Left lobe of liver (tissue), 2 donors: ENCODE measurements around the gene TOP3B. TPM values are rescaled to one million over a fixed set of nuclear protein-coding genes. Genes with fewer than 3 reads are reported as not detected.
A peak's percentile ranks its signal among the peaks of the same experiment; 100 is the strongest.

Experiments
- ATAC-seq: fragments of 200-7000 bp; cut with Tn5 transposase; one replicate; pipeline ENCODE4 v1.9.1; 2020; ENCODE audit warnings: mild to moderate bottlenecking, moderate library complexity
- DNase-seq: peaks from one replicate; pipeline ENCODE4 v3.0.0-alpha.2; 2020; ENCODE audit warnings: low spot score
- total RNA-seq: library from RNA; stranded (reverse); gene quantifications from one replicate; pipeline ENCODE4 v1.2.1, GENCODE V29; 2021
- donor health status: DM: no; HTN: no; CAD: no; lungs with moderate emphysema.
- donor health status: DM: no; HTN: yes; CAD: no.

The TOP3B gene
- total RNA-seq, 1 donor from 2014 or later = 24.0 TPM

- DNase-seq (no peak), ATAC-seq (no peak)
These were observed 2.6 kb upstream of the TOP3B start for GRCh38 chr22:21985214-21985613.

GRCh38 chr22:21984793-21985192 lies 2.2 kb upstream of the TOP3B start:
- no peak for DNase-seq
- ATAC-seq = peak; percentile 36

- no peak for DNase-seq
- ATAC-seq = peak; percentile 58
These were observed 713 bp downstream of the TOP3B start for GRCh38 chr22:21981874-21982273.

GRCh38 chr22:21980547-21980946 lies 2.0 kb downstream of the TOP3B start:
- no peak for DNase-seq
- ATAC-seq = no peak

DNA sequence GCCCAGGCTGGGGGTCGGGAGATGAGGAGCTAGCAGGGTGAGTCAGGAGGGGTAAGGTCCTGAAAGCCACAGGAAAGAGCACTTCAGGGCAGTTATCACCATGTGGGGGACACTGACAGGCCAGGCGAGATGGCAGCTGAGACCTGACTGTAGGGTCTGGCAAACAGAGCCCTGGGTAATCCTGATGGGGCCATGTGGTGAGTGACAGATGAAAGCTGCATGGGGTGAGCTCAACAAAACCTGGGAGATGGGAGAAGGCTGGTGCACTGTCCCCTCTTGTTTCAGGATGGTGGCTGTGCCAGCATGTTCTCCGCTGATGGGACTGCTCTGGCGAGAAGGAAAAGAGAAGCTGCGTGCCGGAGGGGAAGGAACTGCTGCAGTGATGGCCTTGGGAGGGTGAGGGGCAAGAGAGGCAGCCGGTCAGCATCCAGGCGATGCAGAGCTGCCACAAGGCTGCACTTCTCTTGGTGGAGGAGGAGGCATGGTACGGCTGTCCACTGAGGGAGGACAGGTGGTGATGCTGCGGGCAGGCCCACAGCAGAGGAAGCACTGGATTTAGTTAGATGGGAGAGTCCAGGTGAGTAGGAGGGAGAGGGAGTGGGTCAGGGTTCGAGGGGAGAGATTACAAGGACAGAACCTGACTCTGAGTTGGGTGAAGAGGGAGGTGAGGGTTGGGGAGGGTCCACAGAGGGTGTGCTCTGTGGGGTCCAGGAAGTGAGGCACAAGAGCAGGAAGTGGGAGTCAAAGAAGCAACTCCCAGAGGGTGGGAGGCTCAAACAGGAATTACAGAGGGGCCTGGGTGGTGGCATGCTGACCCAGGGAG lies 3.8 kb downstream of the TOP3B start:
- no peak for DNase-seq
- no peak for ATAC-seq

GRCh38 chr22:21977814-21978213 lies 4.8 kb downstream of the TOP3B start:
- no peak for DNase-seq
- ATAC-seq = no peak

- no peak for DNase-seq
- ATAC-seq = no peak
These were observed 6.7 kb downstream of the TOP3B start for GRCh38 chr22:21975854-21976345.

GRCh38 chr22:21975273-21975672 lies 7.3 kb downstream of the TOP3B start:
- ATAC-seq (no peak), DNase-seq (no peak)

DNA sequence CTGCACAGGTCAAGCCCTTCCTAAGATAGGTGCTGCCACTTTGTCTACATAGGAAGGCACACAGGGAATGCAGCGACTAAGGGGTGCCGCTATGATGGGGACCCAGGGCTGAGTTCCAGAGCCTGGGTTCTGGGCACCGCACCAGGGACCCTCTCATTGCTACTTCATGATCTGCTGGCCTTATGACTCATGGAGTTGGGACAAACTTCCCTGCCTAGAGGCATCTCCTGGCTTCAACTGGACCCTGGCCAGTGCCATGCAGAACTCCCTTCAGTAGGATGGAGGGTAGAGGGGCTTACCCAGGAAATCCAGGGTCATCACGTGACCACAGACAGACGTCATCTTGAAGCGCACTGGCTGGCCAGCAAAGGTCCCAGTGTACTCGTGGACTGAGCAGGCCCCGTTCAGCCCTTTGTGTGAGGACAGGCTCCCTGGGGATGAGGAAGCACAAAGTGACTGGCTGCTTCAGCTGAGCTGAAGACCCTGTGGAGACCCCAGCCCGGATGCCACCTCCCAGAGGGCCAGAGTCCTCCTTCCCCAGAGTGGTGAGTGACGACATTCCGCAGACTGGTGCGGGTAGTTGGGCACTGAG lies 8.4 kb downstream of the TOP3B start:
- DNase-seq (no peak), ATAC-seq (no peak)

DNA sequence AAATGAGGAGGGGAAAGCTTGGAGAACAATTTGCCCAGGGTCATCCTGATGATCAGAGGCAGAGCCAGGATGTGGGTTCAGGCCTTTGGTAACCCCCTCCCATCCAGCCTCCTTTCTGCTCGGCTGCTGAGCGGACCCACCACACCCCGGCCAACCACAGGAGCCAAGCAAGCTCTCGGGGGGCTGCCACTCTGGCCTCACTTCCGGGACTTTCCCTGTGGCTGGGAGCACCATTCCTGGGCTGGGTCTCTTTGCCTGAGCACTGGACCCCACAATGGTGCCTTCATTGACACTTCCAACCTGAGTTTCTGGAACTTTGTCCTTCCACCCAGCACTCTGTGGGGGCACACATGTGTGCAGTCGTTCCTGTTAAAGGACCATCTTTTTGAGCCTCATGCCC lies 9.8 kb downstream of the TOP3B start:
- DNase-seq (no peak), ATAC-seq (no peak)

DNA sequence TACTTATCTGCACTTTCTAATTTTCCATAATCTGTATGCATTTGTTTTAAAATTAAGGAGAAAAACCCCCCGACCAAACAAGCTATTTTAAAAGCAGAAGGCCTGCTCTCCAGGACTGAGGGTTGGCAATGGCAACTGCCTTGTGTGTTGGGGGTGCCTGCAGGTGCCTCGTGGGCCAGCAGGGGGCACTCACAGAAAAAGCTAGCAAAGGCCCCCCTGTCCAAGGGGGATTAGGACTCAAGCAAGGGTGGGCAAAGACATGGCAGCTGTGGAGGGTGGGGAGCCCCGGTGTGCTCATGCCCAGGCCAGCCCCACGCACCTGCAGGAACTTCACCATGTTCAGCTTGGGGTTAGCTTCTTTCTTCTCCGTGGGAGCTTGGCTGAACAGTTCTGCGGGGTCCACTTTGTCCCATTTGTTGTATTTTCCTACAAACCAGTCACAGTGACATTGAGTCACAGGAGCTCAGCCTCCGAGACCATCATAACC lies 10.3 kb downstream of the TOP3B start:
- peak; percentile 79 for ATAC-seq
- DNase-seq = no peak

DNA sequence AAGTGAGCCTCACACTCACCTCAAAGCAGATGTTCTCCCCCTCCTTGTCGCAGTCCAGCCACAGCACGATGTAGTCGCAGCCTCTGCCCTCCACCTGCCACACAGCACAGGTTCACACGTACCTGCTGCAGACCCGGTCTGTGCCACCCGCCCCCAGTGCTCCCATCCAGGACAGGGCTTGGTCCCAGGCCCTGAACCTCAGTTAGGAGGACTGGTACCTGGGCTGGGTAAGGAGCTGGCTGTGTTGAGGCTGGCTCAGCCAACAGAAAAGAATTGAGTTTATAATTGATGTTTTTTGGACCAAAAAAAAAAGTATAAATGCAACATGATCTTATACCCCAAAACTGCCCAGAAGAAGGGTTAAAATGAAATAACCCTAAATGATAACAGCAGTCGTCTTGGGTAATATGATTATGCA lies 10.7 kb downstream of the TOP3B start:
- DNase-seq = no peak
- no peak for ATAC-seq

DNA sequence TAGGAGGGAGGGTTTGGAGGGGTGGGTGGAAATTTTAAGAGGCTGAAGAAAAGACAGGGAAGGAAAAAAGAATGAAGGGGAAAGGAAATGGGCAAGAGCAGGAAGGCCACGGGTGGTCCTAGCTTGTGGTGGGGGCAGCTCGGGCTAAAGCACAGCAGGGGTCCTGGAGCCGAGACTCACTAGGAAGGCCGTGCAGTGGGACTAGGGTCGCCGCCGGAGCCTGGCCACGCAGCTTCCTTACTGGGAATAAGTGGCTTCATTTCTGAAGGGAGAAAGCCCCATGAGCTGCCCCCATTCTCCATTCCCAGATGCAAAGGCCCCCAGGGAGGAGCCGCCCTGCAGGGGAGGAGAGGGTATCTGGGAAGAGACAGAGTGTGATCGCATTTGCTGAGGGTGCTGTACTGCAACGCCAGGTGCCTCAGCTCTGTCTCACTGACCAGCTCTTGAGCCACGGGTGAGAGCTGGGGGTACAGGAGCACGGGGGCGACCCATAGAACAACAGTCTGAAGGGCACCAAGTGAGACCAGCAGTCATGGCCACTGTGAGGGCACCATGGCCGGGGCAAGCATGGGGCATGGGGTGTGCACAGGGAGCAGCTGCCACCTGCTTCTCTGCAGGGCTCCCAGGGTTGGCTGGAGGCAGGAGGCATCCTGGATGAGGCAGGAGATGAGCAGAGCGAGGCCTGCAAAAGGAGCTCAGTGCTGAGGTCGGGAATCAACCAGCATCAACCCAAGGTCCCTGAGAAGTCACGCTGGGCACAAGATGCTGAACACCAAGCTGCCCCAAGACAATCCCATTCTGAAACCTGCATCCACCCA lies 11.6 kb downstream of the TOP3B start:
- DNase-seq = no peak
- no peak for ATAC-seq

DNA sequence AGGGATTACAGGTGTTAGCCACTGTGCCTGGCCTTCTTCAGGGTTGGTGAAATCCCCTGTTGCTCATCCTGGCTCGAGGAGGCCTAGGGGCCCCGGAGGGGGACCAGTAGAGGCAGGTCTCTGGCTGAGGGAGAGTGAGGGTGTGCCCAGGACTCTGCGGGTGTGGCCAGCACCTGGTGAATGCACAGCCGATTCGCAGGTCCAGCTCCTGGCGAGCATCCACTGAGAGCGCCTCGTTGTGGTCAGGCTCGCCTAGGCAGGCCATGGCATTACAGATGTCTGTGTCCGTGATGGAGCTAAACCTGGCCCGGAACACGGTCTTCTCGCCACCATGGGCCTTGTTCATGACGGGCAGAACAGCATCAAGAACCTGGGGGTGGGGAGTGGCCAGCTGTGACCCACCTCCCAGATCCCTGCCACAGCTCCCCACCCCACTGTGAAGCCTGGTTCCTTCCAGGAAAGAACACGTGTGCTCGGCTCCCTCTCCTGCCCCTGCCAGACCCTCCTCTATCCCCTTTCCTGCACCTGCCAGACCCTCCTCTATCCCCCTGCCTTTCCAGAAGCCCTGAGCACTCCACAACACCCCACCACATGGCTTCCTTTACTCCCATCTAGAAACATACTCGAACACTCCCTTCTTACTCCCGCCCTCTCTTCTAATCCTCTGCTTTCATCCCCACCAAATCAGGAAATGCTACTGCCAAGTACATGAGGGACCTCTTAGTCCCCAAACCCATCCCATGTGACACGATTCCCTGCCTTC lies 12.4 kb downstream of the TOP3B start:
- ATAC-seq (no peak), DNase-seq (no peak)

- no peak for DNase-seq
These were observed 14.0 kb downstream of the TOP3B start for GRCh38 chr22:21968452-21969129.

GRCh38 chr22:21967693-21968271 lies 14.8 kb downstream of the TOP3B start:
- no peak for ATAC-seq
- no peak for DNase-seq

More at GRCh38 chr22:21968452-21969129, 14.0 kb downstream of the TOP3B start:
- no peak for ATAC-seq

DNA sequence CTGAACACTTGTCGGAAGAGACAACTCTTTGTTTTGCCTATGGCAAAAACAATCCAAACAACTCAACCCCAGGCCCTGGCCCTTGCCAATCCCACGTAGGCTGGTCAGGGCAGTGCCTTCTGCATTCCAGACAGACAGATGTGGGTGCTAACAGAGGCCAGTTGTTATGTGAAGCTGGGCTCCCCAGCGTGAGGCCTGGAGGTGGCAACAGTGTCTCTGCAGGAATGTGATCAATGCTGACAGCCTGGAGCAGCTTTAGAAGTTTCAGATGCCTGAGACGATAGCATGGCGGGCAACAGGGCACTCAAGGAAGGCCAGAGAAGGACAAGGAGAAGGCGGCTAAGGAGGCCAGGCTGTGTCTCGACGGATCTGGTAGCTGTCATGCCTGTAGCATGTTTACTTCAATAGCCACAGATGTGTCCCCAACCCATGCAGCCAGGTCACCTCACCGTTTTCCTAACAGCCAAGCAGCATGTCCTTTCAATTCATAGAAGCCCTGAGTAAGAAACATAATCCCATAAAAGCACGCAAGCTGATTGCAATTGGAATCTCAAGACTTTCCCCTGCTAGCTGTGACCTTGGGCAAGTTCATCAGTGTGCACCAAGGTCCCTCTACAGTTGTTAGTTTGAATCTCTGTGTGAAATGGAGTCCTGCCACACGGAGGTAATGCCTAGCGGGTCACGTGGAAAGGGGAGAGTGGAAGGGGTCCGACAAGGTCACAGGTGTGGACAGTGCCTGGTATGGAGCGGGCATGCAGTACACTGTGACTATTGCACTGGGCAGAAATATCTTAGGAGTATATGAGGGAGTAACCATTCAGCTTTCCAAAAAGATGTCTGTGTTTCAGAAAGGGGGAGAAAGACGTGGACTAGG lies 15.7 kb downstream of the TOP3B start:
- DNase-seq (no peak), ATAC-seq (no peak)

GRCh38 chr22:21965762-21966288 lies 16.8 kb downstream of the TOP3B start:
- DNase-seq = no peak
- ATAC-seq = no peak
